Cortex of kidney (tissue), 1 donor: Measurements from ENCODE around the gene ARSA.

Experiments
- DNase-seq: peaks from one replicate; lab custom pipeline; 2025; lab: John Stamatoyannopoulos, UW

ARSA gene

DNA sequence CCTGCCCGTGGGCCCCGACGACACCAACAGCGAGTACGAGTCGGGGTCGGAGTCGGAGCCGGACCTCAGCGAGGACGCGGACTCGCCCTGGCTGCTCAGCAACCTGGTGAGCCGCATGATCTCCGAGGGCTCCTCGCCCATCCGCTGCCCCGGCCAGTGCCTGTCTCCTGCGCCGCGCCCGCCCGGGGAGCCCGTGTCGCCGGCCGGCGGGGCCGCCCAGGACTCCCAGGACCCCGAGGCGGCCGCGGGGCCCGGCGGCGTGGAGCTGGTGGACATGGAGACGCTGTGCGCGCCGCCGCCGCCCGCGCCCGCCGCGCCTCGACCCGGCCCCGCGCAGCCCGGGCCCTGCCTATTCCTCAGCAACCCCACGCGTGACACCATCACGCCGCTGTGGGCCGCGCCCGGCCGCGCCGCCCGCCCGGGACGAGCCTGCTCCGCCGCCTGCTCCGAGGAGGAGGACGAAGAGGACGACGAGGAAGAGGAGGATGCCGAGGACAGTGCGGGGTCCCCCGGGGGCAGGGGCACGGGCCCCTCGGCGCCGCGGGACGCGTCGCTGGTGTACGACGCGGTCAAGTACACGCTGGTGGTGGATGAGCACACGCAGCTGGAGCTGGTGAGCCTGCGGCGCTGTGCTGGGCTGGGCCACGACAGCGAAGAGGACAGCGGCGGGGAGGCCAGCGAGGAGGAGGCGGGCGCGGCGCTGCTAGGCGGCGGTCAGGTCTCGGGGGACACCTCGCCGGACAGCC is 23.5 kb downstream of the ARSA start:
- no peak for DNase-seq

DNA sequence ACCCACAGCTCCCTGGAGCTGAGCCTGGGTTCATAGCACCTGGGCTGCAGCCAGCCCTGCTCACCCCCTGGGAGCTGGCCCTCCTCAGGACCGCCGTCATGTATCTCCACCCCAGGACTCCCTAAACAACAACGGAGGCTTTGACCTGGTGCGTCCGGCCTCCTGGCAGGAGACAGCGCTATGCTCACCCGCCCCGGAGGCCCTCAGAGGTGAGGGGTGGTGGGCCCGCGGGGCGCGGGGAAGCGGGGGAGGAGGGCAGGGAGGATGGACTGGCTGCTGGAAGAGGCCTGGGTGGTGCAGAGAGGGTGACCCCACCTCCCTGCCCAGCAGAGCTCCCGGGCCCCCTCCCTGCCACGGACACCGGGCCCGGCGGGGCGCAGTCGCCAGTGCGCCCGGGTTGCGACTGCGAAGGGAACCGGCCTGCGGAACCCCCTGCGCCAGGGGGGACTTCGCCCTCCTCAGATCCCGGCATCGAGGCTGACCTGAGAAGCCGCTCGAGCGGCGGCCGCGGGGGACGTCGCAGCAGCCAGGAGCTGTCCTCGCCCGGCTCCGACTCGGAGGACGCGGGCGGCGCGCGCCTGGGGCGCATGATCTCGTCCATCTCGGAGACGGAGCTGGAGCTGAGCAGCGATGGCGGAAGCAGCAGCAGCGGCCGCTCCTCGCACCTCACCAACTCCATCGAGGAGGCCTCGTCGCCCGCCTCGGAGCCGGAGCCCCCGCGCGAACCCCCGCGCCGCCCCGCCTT is 24.3 kb downstream of the ARSA start:
- no peak for DNase-seq

DNA sequence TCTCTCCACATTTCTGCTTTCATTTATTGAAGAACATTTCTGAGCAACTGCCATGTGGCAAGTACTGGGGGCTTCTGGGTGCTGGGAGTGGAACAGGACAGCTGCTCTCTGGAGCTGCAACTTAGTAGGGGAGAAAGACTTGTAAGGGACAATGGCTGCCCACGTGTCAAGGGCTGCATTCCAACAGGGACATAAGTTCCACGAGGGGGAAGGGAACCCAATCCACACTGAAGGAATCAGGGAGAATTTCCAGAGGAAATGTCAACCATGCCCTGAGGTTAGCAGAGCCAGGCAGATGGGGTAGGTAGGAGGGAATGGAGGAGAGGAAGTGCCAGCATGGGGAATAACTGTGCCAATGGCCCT is 25.6 kb downstream of the ARSA start:
- DNase-seq, result no peak

DNA sequence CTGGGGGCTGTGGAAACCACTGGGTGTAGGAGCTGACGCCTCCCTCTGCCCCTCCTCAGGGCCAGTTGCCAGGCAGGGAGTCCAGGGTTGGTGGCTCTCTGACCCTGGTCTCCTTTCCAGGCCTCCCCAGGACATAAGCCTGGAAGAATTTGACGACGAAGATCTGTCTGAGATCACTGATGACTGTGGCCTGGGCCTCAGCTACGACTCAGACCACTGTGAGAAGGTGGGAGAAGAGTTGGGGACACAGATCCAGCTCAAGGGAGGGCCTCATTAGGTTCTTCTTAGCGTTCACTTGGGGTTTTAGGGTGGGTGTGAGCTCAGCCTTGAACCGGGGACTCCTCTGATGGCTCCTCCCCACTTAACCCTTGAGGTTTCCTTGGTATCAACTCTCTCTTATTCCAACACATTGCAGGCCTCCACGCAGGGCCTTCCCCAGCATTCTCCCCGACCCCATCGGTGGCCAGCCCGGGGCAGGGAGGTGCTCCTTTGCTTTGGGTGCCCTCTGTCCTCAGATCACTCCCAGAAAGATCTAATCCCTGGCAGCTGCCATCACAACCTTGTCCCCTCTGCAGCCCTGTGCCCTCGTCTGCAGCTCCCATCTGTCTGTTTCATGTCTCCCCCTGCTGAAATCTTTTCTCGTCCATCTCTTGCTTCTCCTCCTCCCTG is 26.1 kb downstream of the ARSA start:
- no peak for DNase-seq

DNA sequence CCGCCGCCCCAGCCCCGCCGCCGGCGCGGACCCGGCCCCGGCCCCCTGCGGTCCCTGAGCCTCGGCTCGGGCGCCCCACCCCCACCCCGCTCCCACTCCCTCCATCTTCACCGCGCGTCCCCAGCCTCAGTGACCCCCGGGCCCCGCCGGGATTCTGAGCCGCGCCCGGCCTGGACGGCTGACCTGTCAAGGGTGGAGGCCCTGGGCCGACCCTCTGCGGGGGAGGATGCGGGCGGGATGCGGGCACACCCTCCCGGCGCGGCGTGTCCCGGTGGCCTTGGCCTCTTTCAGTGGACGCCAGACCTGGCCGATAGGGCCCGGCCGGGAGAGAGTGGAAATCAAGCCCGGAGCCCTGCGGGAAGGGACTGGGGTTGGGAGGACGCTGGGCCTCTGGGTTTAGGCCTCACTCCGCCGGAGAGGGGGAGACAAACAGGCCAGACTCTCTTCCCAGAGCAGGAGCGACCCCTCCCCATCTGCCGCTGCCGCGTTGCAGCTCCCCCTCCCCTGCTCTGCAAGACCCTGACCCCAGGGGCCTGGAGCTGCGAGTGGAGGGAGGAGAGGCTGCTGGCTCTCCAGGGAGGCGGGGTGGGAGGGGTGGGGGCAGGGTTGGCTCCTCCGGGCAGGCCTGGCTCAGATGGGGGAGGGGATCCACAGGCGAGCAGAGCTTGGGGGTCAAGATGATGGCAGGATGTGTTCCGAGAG is 26.8 kb downstream of the ARSA start:
- no peak for DNase-seq

DNA sequence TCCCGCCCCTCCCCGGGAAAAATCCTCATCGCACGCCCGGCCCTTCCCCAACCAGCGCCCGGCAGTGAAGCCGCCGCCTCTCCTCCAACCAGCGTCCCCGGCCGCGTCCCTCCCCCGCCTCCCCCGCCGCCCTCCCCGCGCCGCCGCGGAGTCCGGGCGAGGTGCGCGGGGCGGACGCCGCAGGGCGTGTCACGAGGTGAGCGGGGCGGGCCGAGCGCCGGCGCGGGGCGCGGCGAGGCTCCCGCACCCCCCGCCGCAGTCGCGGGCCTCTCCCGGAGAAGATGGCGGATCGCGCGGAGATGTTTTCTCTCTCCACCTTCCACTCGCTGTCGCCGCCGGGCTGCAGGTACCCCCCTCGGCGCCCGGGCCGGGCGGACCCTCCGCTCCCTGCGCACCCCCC is 27.4 kb downstream of the ARSA start, which contains the start of gene MAPK8IP2:
Gene MAPK8IP2 (plus strand): TSS at position 256 of the 400 bp plus-strand sequence. CDS start 26 bp downstream, at position 282.
- no peak for DNase-seq

DNA sequence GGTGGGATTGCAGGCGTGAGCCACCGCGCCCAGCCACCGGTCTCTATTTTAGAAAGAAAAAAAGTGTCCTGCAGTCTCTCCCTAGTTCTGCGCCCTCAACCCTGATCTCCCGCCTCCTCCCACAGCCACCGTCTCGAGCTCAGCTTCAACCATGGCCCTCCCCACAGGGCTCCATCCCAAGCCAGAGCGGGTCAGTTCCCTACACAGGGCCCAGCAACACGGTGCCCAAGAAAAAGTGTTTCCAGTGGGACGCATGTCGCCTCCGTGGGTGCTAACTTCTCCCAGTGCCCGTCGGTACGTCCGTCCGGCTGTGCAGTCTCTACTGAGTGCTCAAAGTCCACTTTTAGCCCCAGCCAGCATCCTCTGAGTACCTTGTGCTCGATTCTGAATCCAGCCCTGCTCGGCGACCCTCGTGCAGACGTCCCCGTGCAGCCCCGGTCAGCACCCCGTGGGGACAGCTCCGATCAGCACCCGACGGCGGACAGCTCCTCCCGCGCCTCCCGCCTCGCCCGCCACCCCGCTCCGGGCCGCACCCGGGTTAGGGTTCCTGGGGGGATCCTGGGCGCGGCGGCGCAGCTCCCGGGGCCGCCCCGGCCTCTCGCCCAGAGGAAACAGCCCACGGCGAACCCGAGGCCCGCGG is 28.0 kb downstream of the ARSA start:
- no peak for DNase-seq

DNA sequence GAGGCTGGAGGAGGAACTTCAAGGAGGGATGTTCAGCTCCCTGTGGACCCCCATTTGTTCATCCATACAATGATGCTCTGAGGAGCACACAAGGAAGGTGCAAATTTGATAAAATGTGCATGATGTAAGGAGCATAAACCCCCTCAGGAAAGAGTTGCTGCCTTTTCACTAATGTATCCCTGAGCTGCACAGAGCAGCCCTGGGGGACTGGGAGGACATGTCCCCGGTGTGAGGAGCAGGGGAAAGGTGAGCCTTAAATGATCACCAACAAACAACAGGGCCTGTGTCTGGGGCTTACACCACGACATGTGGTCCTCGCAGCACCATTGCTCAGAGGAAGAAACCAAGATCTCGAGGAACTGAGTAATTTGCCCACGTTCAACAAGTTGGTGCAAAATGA is 30.9 kb downstream of the ARSA start:
- no peak for DNase-seq

DNA sequence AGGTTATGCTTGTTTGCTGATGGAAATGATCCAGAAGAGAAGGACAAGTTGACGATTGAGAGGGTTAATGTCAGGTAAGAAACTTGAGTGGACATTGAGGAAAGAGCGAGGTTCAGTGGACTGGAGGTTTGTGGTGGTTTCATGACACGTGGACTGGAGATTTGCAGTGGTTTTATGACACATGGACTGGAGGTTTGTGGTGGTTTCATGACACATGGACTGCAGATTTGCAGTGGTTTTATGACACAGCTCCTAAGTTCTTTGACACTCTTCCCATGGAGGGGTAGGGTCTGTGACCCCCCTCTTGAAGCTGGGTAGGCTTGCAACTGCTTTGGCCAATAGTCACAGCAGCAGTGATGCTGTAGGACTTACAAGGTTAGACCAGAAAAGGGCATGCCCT is 32.8 kb downstream of the ARSA start:
- no peak for DNase-seq

DNA sequence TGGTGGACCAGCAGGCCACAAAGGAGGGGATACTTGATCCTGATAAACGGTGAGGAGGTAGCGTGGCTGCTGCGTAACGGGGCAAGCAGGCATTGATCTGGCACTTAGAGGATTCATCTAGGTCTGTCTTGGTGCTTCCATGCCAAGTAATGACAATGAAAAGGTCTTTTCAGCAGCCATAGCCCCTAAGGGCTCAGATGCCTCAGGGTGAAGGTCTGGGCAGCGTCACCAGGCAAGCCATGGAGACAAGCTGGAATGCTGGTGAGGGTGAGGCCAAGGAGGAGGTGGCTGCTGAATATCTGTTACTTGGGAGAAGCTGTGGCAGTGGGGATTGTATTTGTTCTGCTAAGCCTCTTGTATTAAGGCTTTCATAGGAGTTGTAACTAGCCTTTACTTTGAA is 40.5 kb downstream of the ARSA start:
- DNase-seq, result no peak

DNA sequence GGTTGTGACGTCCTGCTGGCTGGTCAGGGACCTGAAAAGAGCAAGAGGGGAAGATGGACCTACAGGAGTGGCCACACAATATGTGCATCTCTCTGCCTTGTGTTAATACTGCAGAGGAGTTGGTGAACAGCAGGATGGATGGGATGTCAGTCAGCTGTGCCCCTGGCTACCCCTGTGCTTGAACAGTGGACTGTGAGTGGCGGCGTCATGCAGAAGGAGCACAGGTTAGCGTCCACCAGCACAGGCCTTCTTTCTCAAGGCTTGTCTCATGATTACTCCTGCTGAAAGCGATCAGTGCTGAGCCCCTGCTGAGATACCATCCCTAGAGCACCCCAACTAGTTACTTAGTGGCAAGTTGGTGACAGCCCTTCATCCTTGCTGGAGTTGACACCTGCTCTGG is 41.5 kb downstream of the ARSA start:
- DNase-seq, result no peak

DNA sequence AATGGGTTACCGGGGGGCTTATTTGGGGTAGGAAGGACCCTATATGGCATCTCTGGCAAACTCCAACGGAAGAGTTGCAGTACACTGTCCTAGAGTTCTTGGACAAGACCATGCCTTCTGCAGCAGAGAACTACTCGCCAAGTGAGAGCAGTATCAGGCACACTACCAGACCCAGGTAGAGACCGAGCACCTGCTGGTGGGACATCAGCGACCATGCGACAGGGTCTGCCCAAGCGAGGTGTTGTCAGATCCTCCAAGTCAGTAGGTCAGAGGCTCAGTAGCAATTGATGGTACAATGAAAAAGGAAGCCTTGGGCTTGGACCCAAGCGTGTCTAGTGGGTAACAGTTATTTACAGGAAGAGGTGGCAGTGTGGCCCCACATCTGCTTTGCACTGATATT is 42.2 kb downstream of the ARSA start:
- DNase-seq, result no peak

DNA sequence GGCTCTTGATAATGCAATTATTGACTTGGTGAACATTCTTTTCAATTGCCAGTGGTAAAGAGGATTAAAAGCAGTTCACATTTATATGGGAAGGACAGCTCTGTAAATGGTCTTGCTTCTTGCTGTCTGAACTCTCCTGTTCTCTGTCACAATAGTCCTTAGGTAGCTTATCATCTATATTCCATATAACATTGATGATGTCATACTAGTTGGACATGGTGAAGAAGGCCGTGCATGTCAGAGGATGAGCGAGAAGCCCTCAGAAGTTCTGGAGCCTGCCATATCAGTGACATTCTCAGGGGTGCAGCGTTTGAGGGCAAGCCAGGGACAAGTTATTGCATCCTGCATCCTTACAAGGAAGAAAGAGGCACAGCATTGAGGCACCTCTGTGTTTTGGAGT is 42.7 kb downstream of the ARSA start:
- DNase-seq, result no peak

DNA sequence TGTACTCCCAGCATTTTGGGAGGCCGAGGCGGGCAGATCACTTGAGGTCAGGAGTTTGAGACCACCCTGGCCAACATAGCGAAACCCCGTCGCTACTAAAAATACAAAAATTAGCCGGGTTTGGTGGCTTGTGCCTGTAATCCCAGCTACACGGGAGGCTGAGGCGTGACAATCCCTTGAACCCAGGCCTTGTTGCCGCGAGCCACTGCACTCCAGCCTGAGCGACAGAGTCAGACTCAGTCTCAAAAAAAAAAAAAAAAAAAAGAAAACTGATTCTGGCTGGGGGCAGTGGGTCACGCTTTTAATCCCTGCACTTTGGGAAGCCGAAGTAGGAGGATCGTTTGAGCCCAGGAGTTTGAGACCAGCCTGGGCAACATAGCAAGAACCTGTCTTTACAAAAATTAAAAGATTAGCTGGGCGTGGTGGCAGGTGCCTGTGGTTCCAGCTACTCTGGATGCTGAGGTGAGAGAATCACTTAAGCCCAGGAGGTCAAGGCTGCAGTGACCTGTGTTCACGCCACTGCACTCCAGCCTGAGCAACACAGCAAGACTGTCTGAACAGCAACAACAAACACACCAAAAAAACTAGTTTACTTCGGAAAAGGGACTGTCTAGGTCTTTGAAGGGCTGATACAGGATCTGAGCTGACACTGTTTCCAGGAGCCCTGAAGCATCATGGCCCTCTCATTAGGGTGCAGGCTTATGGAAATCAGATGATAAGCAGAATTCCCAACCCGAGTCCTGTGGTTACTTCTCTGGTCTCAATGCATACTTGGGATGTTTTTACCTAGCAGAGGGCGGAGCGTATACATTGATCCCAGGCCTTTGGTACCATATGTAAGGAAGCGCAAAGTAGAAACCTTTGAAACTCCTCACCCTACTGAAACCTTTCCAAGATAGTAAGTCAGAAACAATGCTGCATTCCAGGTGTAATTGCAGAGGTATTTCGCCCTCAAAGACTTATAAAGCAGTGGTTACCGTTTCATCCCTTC is 43.6 kb downstream of the ARSA start:
- DNase-seq, result no peak

DNA sequence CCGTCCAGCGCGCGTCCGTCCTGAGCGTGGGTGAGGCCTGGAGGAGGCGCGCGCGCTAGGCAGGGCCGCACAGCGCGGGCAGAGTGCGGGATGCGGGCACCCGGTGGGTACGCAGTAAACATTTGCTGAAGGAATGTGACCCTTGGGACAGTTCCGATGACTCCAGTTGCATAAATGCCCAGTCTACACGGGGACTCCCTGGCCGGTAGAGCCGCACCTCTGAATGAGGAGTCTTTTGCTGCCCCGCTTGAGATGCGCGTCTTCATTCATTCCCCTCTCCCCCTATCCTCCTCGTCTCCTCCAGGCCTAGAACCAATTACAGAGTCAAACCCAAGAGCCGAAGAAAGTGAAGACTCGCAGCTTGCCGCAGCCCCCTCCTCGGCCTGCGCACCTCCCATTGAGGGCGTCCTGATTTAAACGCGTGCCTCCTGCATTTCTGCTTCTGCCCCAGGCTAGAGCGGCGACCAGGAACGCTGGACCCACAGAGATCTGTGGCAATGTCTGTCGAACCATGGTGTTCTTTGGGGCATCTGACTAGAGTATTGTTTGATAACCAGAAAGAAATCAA is 44.6 kb downstream of the ARSA start:
- DNase-seq, result no peak

DNA sequence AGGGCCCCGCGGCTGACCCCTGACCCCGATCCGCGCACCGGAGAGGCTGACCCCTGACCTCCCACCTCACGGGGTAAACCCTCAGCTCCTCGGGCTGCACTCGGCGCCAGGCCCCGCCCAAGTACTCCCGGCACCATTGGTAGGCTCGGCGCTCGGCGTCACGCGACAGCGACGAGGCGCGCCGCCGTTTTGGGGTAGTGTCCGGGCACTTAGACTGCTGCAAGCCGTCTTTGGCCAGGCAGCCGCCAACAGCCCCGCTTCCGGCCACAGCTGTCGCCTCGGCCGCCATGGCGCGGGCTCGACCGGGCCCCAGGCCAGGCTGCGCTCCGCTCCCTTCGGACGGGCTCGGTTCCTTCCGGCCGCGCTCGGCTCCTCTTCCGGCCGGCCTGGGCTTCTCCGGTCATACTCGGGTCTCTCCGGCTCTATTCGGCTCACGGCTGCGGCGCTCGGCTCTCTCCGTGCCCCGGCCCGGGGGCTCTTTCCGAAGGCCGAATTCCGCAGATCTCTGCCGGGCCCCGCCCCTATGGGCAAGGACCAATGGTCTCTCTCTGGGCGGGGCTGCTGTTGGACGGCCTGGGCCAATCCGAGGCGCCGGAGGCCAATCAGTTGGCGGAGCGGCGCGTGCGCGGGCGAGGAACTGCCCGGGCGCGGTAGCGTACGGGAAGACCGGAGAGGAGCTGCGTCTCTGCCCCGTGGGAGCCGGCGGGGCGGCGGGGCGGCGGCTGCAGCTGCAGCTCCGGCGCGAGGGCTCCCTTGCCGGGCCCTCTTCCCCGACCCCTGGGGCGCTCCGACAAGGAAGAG is 45.3 kb downstream of the ARSA start, which contains the start of gene CHKB:
Gene CHKB (minus strand): TSS at position 357 of the 801 bp plus-strand sequence. CDS start 68 bp downstream, at position 289.
- DNase-seq, result peak; percentile 70

DNA sequence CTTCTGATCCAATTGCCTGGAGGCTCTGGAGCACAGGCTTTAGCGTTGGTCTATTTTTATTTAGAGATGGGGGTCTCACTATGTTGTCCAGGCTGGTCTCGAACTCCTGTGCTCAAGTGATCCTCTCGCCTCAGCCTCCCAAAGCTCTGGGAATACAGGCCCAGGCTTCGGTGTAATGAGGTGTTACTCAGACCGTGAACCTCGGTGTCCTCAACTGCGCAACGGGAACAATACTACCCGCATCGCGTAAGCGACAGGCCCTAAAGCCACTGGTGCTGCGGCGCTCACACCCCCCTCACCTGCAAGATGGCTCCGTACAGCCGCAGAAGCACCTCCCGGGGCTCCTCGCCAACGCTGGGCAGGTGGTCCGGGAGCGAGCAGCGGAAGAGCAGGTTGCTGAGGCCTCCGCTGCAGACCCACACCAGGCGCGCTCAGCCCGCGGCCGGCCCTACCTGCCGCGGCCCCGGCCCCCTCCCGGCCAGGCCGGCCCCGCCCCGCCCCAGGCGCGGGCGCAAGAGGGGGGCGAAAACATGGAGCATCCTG is 45.9 kb downstream of the ARSA start:
- DNase-seq, result no peak

DNA sequence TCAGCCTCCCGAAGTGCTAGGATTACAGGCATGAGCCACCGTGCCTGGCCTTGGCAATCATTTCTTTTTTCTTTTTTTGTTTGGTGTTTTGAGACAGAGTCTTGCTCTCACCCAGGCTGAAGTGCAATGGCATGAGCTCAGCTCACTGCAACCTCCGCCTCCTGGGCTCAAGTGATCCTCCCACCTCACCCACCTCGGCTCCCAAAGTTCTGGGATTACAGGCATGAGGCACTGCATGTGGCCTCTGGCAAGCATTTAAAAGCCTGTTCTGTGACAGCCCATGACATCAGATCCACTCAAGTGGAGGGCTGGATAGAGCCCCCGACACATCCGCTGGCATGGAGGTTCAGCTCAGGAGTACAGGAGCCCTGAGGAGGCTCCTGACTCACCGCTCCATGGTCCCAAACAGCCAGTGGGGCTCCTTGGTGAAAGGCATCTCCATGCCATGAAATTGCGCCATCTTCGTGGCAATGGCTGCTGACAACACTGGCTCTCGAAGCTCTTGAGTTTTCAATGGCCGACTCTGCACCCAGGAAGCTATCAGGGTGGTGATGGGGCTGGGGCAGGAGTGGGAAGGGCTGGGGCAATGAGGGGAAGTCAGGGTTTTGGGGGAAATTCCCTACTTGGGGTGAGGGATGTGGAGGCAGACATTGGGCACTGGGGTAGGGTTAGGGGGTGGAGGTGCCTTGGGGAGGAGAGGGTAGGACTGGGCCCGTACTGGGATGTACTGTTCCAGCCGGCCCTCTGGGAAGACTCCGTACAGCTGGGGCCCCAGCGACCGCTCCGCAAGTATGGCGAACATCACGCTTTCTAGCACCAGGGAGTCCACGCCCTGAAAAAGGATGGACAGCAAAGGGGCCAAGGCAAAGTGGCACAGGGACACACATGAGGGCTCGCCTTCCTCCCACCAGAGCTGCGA is 46.7 kb downstream of the ARSA start:
- DNase-seq, result no peak
